BLaER1 treated with 17β-estradiol and CSF1 and Interleukin-3, amounts not matched to agents 10 nM and 100 nM (cell line): ENCODE measurements around the gene ODAD3.

ENCODE experiments used
- H3K27ac ChIP-seq, 11 experiments: shearing (Covaris generic); formaldehyde crosslinking; 2 replicates each; pipeline ENCODE4 v1.8.1; 2022
- H3K27me3 ChIP-seq, 11 experiments: shearing (Covaris generic); formaldehyde crosslinking; 2 replicates each; pipeline ENCODE4 v1.8.1; 2022
- H3K36me3 ChIP-seq, 11 experiments: shearing (Covaris generic); formaldehyde crosslinking; 2 replicates each; pipeline ENCODE4 v1.8.1; 2022
- H3K4me1 ChIP-seq, 10 experiments: shearing (Covaris generic); formaldehyde crosslinking; 2 replicates each; pipeline ENCODE4 v1.8.1; 2022
- H3K4me2 ChIP-seq, 11 experiments: shearing (Covaris generic); formaldehyde crosslinking; 2 replicates each; pipeline ENCODE4 v1.8.1; 2022
- H3K4me3 ChIP-seq, 10 experiments: shearing (Covaris generic); formaldehyde crosslinking; 2 replicates each; pipeline ENCODE4 v1.8.1; 2022
- H3K9ac ChIP-seq, 11 experiments: shearing (Covaris generic); formaldehyde crosslinking; 2 replicates each; pipeline ENCODE4 v1.8.1; 2022
- H3K9me3 ChIP-seq, 11 experiments: shearing (Covaris generic); formaldehyde crosslinking; replicated peaks in 1 of 11; 2 replicates each; pipeline ENCODE4 v1.8.1; 2022
- H4K20me1 ChIP-seq, 11 experiments: shearing (Covaris generic); formaldehyde crosslinking; 2 replicates each; pipeline ENCODE4 v1.8.1; 2022
- Cebpa-rat ChIP-seq, 11 experiments: shearing (Covaris generic); IDR thresholded peaks; 2 replicates each; pipeline ENCODE4 v1.8.1; 2022

ODAD3 gene

DNA sequence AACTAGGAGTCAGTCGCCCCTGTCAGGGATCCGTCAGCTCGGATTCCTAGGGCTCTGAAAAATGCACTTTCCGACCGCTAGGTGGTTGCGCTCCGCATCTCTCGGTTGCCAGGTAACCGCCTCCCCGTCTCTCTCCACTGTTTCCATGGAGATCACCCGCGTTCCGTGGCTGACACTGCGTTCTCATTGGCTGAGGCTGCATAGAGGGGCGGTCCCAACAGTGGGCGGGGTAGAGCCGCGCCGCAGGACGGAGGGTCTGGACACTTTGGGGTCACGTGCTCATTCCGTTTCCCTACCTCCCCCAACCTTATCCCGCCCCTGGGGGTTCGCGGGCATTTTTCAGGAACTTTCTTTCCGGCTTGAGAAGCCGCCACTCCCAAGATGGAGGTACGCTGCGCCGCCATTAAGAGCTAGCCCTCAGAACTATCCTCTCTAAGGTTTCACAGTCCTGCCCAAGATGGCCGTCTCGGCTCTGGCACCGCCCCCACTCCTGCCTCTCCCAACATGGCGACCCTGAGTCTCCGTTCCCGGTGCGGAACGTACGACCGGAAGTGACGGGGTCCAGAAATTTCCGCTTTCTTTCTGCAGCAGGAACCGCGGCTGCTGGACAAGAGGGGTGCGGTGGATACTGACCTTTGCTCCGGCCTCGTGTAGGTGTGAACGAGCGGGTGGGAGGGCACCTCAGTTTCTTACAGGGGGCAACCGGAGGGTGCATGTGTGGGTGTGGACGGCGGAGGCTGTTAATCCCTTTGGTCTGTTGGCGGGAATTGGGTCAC is at the start of gene ODAD3, which contains the start of gene PRKCSH:
Gene ODAD3 (minus strand): TSS at position 65 of the 776 bp plus-strand sequence. CDS start 105 bp downstream, outside the sequence.
Gene PRKCSH (plus strand): TSS at position 579 of the 776 bp plus-strand sequence. CDS start 483 bp downstream, outside the sequence.
- Histone ChIP-seq H3K4me2 (peak within 1 kb of the TSS; percentile 93 to 100 (median 96)), H4K20me1 (no peaks in the 10 kb centered on the region; a peak in 2 of 22 replicates), H3K9ac (peak within 1 kb of the TSS; percentile 74 to 90 (median 84)), H3K27me3 (peaks cover 0 to 5% (median 0%) of the 10 kb centered on the region in 11 experiments; a peak in 1 of 22 replicates), H3K36me3 (peaks cover 31 to 43% (median 40%) of the 10 kb centered on the region in 11 experiments), H3K4me1 (peaks cover 22 to 42% (median 29%) of the 10 kb centered on the region in 10 experiments), H3K4me3 (peak within 1 kb of the TSS; percentile 66 to 95 (median 86)), H3K27ac (peak within 1 kb of the TSS; percentile 29 to 87 (median 82); a peak in 21 of 22 replicates), H3K9me3 (no peaks in the 10 kb centered on the region)
- no peak for TF ChIP-seq Cebpa-rat (IDR thresholded peaks at IDR 0.05)

DNA sequence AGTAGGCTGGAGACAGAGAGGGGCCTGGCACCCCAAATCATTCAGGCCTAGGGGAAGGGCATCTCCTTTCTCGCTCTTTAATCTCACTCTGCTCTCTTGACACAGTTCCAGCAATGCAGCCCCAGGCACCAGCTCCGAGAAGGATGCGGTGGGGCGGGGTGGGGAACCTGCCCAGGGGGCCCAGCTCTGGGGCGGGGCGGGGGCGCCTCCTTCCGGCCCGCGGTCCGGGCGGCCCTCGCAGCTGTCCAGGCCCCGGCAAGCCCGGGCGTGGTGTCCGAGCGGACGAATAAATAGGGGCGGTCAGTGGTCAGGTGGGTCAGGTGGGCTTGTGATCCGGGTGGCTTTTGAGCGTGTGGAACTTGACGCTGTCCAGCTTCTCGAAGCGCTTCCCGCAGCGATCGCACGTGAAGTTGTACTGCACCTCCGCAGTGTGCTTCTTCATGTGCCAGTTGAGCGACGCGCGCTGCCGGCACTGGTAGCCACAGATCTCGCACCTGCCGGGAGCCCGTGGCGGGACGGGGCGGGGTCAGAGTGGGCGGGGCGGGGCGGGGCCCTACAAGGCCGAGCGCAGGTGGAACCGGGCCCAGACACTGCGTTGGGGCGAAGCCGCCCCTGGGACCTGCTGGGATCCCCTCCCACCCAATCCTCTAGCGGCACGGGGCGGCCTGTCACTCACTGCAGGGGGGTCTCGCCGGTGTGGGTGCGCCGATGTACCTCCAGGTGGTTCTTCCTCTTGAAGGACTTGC is 48.6 kb upstream of the ODAD3 start:
- Histone ChIP-seq H3K9ac (peak overlapping the region in 2 of 11 experiments; percentile 10 to 71; a peak in 1 of 22 replicates), H3K4me3 (no peak overlapping the region)

DNA sequence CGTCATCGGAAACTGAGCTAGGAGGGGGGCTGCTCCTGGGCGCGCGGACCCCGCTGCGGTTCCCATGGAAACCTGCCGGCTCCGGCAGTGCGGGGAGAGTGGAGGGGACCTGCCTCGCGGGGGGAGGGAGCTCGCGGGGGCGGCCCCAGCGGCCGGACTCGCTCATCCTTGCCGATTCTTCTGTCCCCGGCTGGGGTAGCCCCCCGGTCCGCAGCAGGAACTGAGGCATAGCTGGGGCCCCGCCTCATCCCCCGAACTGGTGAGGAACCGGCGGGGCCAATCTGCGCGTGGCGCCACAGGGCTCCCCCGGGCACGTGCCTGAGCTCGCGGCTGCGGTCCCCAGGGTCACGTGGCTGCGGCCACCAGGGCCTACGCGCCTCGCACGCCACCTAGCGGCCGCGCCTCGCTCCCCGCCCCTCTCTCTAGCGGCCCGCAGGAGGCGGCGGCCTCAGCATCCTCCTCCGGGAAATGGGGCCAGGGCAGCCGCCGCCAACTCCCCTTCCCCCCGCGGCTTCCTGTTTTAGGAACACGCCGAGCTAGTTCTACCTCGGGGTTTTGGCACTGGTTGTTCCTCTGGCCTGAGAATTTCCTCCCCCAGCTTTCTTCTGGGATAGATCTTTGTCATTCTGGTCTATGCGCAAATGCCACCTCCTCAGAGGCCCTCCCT is 47.6 kb upstream of the ODAD3 start:
- TF ChIP-seq Cebpa-rat (IDR thresholded peaks at IDR 0.05) = no peak
- Histone ChIP-seq H3K9me3 (no peaks in the 10 kb centered on the region), H3K4me2 (peak overlapping the region; percentile 80 to 94 (median 88)), H3K27ac (peak overlapping the region; percentile 34 to 79 (median 72); a peak in 21 of 22 replicates), H3K4me1 (peaks cover 23 to 44% (median 34%) of the 10 kb centered on the region in 10 experiments), H3K36me3 (peaks cover 0 to 11% (median 4%) of the 10 kb centered on the region in 11 experiments; a peak in 6 of 22 replicates), H3K27me3 (peaks cover 9 to 34% (median 23%) of the 10 kb centered on the region in 11 experiments; a peak in 19 of 22 replicates), H4K20me1 (peaks cover 0 to 11% (median 0%) of the 10 kb centered on the region in 11 experiments; a peak in 6 of 22 replicates), H3K4me3 (peak overlapping the region; percentile 50 to 67 (median 56)), H3K9ac (peak overlapping the region; percentile 59 to 76 (median 71); a peak in 21 of 22 replicates)

More for the DNA sequence above, 48.6 kb upstream of the ODAD3 start:
- Histone ChIP-seq H3K27me3 (peaks cover 9 to 34% (median 23%) of the 10 kb centered on the region in 11 experiments; a peak in 19 of 22 replicates), H3K36me3 (peaks cover 0 to 13% (median 5%) of the 10 kb centered on the region in 11 experiments; a peak in 6 of 22 replicates), H3K27ac (no peak overlapping the region), H3K4me1 (peaks cover 19 to 38% (median 34%) of the 10 kb centered on the region in 10 experiments), H4K20me1 (peaks cover 0 to 11% (median 0%) of the 10 kb centered on the region in 11 experiments; a peak in 6 of 22 replicates), H3K9me3 (no peaks in the 10 kb centered on the region), H3K4me2 (peak overlapping the region; percentile 80 to 94 (median 88); a peak in 21 of 22 replicates)
- TF ChIP-seq Cebpa-rat (IDR thresholded peaks at IDR 0.05) = no peak

DNA sequence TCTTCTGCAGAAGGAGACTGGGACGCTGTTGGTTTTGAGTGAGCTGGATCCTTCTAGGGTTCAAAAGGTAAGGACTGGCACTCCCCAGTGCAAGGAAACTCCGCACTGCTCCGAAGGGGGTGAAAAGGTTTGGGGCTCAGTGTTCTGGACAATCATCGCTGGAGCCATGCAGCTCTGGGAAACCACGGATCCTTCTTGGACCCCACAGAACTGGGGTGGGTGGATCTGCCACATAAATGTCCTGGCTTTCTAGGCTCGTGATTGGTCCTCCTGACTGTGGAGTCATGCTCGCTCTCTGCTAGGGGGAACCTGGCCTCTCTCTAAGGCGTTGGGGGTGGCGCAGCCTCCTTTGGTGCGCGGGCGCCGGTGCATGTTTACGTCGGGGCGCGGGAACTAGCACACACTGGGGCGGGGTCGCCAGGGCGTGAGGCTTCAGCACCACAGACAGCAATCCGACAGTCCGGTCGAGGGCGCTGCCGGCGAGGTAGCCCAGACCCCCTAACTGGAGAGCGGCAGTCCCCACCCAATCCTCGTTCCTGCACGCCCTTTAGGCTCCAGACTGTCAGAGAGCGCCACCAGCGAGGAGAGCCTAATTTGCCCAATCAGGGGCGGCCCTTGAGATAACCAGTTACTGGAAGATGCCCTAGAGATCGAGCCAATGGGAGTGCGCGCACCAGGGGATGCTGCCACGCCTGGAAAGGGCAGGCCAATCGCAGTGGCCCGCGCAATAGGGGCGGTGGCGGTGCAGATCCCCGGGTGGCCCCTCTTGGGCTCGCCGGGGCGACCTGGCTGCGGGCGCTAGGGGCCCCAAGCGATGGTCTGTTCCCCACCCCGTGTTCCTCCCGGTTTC is 46.8 kb upstream of the ODAD3 start:
- no peaks in the 10 kb centered on the region for H3K9me3 ChIP-seq
- H3K36me3 ChIP-seq = peaks cover 0 to 3% (median 0%) of the 10 kb centered on the region in 11 experiments; a peak in 3 of 22 replicates
- TF ChIP-seq Cebpa-rat (IDR thresholded peaks at IDR 0.05) = no peak
- peak overlapping the region; percentile 50 to 67 (median 56) for H3K4me3 ChIP-seq
- peaks cover 9 to 34% (median 23%) of the 10 kb centered on the region in 11 experiments; a peak in 19 of 22 replicates for H3K27me3 ChIP-seq
- peak overlapping the region; percentile 34 to 79 (median 72); a peak in 21 of 22 replicates for H3K27ac ChIP-seq
- peak overlapping the region; percentile 59 to 76 (median 71); a peak in 21 of 22 replicates for H3K9ac ChIP-seq
- H3K4me2 ChIP-seq = peak overlapping the region; percentile 80 to 94 (median 88)
- H4K20me1 ChIP-seq = peaks cover 0 to 11% (median 0%) of the 10 kb centered on the region in 11 experiments; a peak in 4 of 22 replicates
- H3K4me1 ChIP-seq = peaks cover 23 to 44% (median 34%) of the 10 kb centered on the region in 10 experiments

DNA sequence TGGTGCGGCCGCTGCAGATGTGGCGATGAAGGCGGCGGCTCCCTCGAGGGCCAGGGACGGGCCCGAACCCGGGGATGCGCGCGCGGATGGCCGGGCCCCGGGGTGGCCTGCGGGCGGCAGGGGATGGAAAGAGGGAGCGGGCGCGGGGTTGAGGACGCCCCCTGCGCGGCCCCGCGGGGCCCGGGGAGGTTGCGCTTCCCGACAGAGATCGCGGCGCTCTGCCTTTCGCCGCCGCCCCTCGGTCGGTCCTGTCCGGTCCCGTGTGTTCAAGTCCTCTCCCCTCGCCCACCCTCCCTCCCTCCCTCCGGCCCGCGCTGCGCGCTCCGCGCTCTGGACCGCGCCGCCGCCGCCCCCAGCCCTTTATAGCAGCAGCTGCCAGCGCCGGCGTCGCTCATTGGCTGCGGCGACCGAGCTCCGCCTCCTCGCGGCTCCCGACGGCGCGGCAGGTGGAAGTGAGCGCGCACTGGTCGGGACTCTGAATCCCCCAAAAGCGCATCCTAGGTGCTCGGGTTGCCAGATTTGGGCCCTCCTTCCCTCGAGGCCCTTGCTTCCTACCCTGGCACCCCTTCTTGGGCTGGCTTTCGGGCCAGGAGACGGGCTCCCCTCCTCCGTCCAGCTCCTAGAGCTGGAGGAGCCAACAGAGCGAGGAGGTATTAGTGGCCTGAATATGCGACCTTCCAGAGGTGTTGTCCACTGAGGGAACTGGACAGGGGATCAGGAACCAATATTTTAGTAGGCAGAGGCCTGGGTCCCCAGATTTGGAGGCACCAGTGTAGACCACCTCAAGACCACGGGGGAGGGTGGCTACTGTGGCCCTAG is 46.0 kb upstream of the ODAD3 start, which contains the start of gene ELAVL3:
Gene ELAVL3 (minus strand): TSS at position 332 of the 819 bp plus-strand sequence. CDS start 438 bp downstream, outside the sequence.
- Histone ChIP-seq H3K27ac (no peak within 1 kb of the TSS), H4K20me1 (peaks cover 0 to 11% (median 0%) of the 10 kb centered on the region in 11 experiments; a peak in 2 of 22 replicates), H3K9ac (no peak within 1 kb of the TSS; a peak in 1 of 22 replicates), H3K36me3 (no peaks in the 10 kb centered on the region), H3K4me1 (peaks cover 23 to 44% (median 34%) of the 10 kb centered on the region in 10 experiments), H3K9me3 (no peaks in the 10 kb centered on the region), H3K4me3 (peak within 1 kb of the TSS in 9 of 10 experiments; percentile 50 to 67 (median 56); a peak in 11 of 20 replicates), H3K4me2 (peak within 1 kb of the TSS; percentile 80 to 94 (median 88)), H3K27me3 (peaks cover 9 to 34% (median 23%) of the 10 kb centered on the region in 11 experiments; a peak in 19 of 22 replicates)
- TF ChIP-seq Cebpa-rat (IDR thresholded peaks at IDR 0.05) = no peak

DNA sequence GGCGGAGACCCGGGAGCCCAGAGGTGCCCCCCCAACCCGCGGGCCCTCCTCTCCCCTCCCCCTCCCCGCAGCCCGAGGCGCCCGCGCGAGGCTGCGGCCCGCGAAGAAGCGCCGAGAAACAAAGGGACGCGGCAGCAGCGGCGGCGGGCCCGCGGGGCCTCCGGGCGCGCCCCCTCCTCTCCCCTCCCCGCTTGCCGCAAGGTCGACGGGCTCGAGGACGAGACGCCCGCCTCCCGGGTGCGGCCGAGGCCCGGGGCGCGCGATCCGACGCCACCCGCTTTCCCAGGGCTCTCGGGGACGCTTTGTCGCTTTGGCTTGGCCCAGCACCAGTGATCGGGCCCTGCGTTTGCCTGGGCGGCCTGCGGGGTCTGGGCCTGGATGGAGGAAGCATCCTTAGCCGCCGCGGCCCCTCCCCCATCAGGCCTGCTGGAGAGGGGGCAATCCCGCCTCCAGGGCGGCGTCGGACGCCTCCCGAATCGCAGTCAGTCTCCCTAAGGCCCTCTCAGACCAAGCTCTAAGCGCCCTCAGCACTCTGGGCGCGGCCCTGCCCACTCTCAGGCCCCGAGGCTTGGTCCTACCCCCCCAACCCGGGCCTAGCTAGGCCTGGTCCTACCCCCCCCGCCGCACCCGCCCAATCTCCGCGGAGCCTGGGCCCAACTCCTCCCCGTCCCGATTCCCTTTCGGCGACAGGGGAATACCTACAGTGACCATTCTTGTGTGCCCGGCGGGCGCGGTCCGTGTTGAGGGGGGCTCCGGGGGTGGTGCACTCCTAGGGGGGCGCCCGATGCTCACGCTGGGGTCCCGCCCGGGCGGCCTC is 45.2 kb upstream of the ODAD3 start:
- Histone ChIP-seq H3K9ac (no peak overlapping the region), H3K9me3 (no peaks in the 10 kb centered on the region), H3K4me2 (peak overlapping the region in 1 of 11 experiments; percentile 13; a peak in 1 of 22 replicates), H3K4me1 (peaks cover 23 to 44% (median 29%) of the 10 kb centered on the region in 10 experiments), H3K27ac (no peak overlapping the region), H3K27me3 (peaks cover 9 to 34% (median 23%) of the 10 kb centered on the region in 11 experiments; a peak in 19 of 22 replicates), H3K4me3 (no peak overlapping the region), H4K20me1 (peaks cover 0 to 9% (median 0%) of the 10 kb centered on the region in 11 experiments; a peak in 2 of 22 replicates), H3K36me3 (no peaks in the 10 kb centered on the region)
- TF ChIP-seq Cebpa-rat (IDR thresholded peaks at IDR 0.05) = no peak
